Raji (cell line): ENCODE results near the gene SREBF1.

Experiments used
- POLR2A ChIP-seq: IDR thresholded peaks from 2 replicates; pipeline ENCODE4 v1.6.1; 2011; ENCODE audit warnings: low read depth, low read length, control low read depth; ENCODE audit not compliant: insufficient read depth

The SREBF1 gene

GRCh38 chr17:17837966-17838962, 1.5 kb upstream of the SREBF1 start:
- TF ChIP-seq POLR2A, result 0 out of 2 replicates have a peak, but pooled peaks have one; percentile 19

GRCh38 chr17:17837380-17837821, 615 bp upstream of the SREBF1 start:
- no peak for TF ChIP-seq POLR2A

GRCh38 chr17:17836250-17836817, 452 bp downstream of the SREBF1 start:
- TF ChIP-seq POLR2A, result peak; percentile 90

- no peak; the same call in 1 of the 2 replicates for TF ChIP-seq POLR2A
Observed at GRCh38 chr17:17835415-17836249, 1.2 kb downstream of the SREBF1 start.

- TF ChIP-seq POLR2A, result no peak; the same call in 1 of the 2 replicates
Observed at GRCh38 chr17:17834974-17835373, 1.8 kb downstream of the SREBF1 start.

GRCh38 chr17:17833658-17834357, 3.0 kb downstream of the SREBF1 start:
- TF ChIP-seq POLR2A, result no peak

GRCh38 chr17:17832032-17832363, 4.8 kb downstream of the SREBF1 start:
- no peak for TF ChIP-seq POLR2A

GRCh38 chr17:17831208-17832031, 5.4 kb downstream of the SREBF1 start:
- no peak for TF ChIP-seq POLR2A

GRCh38 chr17:17830740-17831207, 6.0 kb downstream of the SREBF1 start:
- no peak for TF ChIP-seq POLR2A

- TF ChIP-seq POLR2A, result no peak
Observed at GRCh38 chr17:17830269-17830567, 6.6 kb downstream of the SREBF1 start.

GRCh38 chr17:17827826-17828621, 8.8 kb downstream of the SREBF1 start:
- no peak for TF ChIP-seq POLR2A

- TF ChIP-seq POLR2A, result no peak
Observed at GRCh38 chr17:17826942-17827785, 9.6 kb downstream of the SREBF1 start.
